Measurements from ENCODE around the gene BIN2. TPM values are rescaled to one million over a fixed set of nuclear protein-coding genes. Genes with fewer than 3 reads are reported as not detected.

BIN2 gene
- total and polyA plus RNA-seq, 2 experiments from 2014 or later: not detected

GRCh38 chr12:51244269-51244668, 79.7 kb downstream of the BIN2 start:
- no peak for TF ChIP-seq EZH2 (IDR thresholded peaks at IDR 0.05; ENCODE audit: insufficient read depth, poor library complexity, severe bottlenecking)
- no peak for TF ChIP-seq EZH2phosphoT487 (IDR thresholded peaks at IDR 0.05; ENCODE audit: insufficient read depth, low read depth)
- Histone ChIP-seq H2AFZ (no peak overlapping the region), H3K4me1 (ENCODE audit: insufficient read depth) (peaks cover 27% of the 10 kb centered on the region), H3F3A (ENCODE audit: insufficient read depth) (peaks cover 33% of the 10 kb centered on the region; the same call in 1 of the 2 replicates), H4K20me1 (ENCODE audit: insufficient read depth) (no peaks in the 10 kb centered on the region), H3K27me3 (replicated peaks; ENCODE audit: insufficient read depth) (no peaks in the 10 kb centered on the region), H3K36me3 (ENCODE audit: low read depth) (peaks cover 53% of the 10 kb centered on the region), H3K79me2 (ENCODE audit: insufficient read depth) (peaks cover 80% of the 10 kb centered on the region), H3K9me2 (ENCODE audit: insufficient read depth) (no peaks in the 10 kb centered on the region), H3K9ac (no peak overlapping the region), H3K27ac (no peak overlapping the region), H3K9me3 (ENCODE audit: low read depth) (no peaks in the 10 kb centered on the region), H3K4me3 (no peak overlapping the region), H3K4me2 (ENCODE audit: unreplicated experiment) (no peak overlapping the region)
- in situ Hi-C loops (cut with MboI): no loop called here
- WGBS, 2 experiments (ENCODE audit: low coverage in 1 of 2, low lambda C conversion rate in 2 of 2, missing lambda C conversion rate in 2 of 2): 91 to 97% methylated on average over 4 of the region's 4 CpGs
- DNase-seq: peak; percentile 33

GRCh38 chr12:51242876-51243275, 81.1 kb downstream of the BIN2 start:
- H3K79me2 ChIP-seq (ENCODE audit: insufficient read depth): peaks cover 76% of the 10 kb centered on the region
- H3K27ac ChIP-seq: no peak overlapping the region
- H3K4me3 ChIP-seq: no peak overlapping the region
- no peak overlapping the region for H2AFZ ChIP-seq
- TF ChIP-seq EZH2phosphoT487 (IDR thresholded peaks at IDR 0.05; ENCODE audit: insufficient read depth, low read depth) (no peak), EZH2 (IDR thresholded peaks at IDR 0.05; ENCODE audit: insufficient read depth, poor library complexity, severe bottlenecking) (no peak)
- no peak overlapping the region for H3K4me2 ChIP-seq (ENCODE audit: unreplicated experiment)
- peaks cover 53% of the 10 kb centered on the region for H3K36me3 ChIP-seq (ENCODE audit: low read depth)
- WGBS, 2 experiments (ENCODE audit: low coverage in 1 of 2, low lambda C conversion rate in 2 of 2, missing lambda C conversion rate in 2 of 2): 83% methylated on average over 7 of the region's 7 CpGs
- H3K9me3 ChIP-seq (ENCODE audit: low read depth): no peaks in the 10 kb centered on the region
- peaks cover 33% of the 10 kb centered on the region; the same call in 1 of the 2 replicates for H3F3A ChIP-seq (ENCODE audit: insufficient read depth)
- no peak overlapping the region for H3K9ac ChIP-seq
- H3K9me2 ChIP-seq (ENCODE audit: insufficient read depth): no peaks in the 10 kb centered on the region
- no peaks in the 10 kb centered on the region for H3K27me3 ChIP-seq (replicated peaks; ENCODE audit: insufficient read depth)
- in situ Hi-C loops (cut with MboI): no loop called here
- DNase-seq: no peak
- no peaks in the 10 kb centered on the region for H4K20me1 ChIP-seq (ENCODE audit: insufficient read depth)
- peaks cover 31% of the 10 kb centered on the region for H3K4me1 ChIP-seq (ENCODE audit: insufficient read depth)

- peaks cover 33% of the 10 kb centered on the region; the same call in 1 of the 2 replicates for H3F3A ChIP-seq (ENCODE audit: insufficient read depth)
- H3K27me3 ChIP-seq (replicated peaks; ENCODE audit: insufficient read depth): no peaks in the 10 kb centered on the region
- H3K9me3 ChIP-seq (ENCODE audit: low read depth): no peaks in the 10 kb centered on the region
- H3K4me2 ChIP-seq (ENCODE audit: unreplicated experiment): no peak overlapping the region
- H3K9ac ChIP-seq: no peak overlapping the region
- H3K4me1 ChIP-seq (ENCODE audit: insufficient read depth): peaks cover 31% of the 10 kb centered on the region
- H4K20me1 ChIP-seq (ENCODE audit: insufficient read depth): no peaks in the 10 kb centered on the region
- TF ChIP-seq EZH2phosphoT487 (IDR thresholded peaks at IDR 0.05; ENCODE audit: insufficient read depth, low read depth) (no peak), EZH2 (IDR thresholded peaks at IDR 0.05; ENCODE audit: insufficient read depth, poor library complexity, severe bottlenecking) (no peak)
- H3K36me3 ChIP-seq (ENCODE audit: low read depth): peaks cover 53% of the 10 kb centered on the region
- peaks cover 69% of the 10 kb centered on the region for H3K79me2 ChIP-seq (ENCODE audit: insufficient read depth)
- 84 to 85% methylated on average over 7 of the region's 7 CpGs for WGBS, 2 experiments (ENCODE audit: low coverage in 1 of 2, low lambda C conversion rate in 2 of 2, missing lambda C conversion rate in 2 of 2)
- H3K4me3 ChIP-seq: no peak overlapping the region
- no peak overlapping the region for H3K27ac ChIP-seq
- H2AFZ ChIP-seq: no peak overlapping the region
- DNase-seq: no peak
- no peaks in the 10 kb centered on the region for H3K9me2 ChIP-seq (ENCODE audit: insufficient read depth)
- in situ Hi-C loops (cut with MboI): no loop called here
These were observed 81.9 kb downstream of the BIN2 start for GRCh38 chr12:51242120-51242519.

- TF ChIP-seq EZH2phosphoT487 (IDR thresholded peaks at IDR 0.05; ENCODE audit: insufficient read depth, low read depth): no peak
- TF ChIP-seq EZH2 (IDR thresholded peaks at IDR 0.05; ENCODE audit: insufficient read depth, poor library complexity, severe bottlenecking): no peak
- H3K4me2 ChIP-seq (ENCODE audit: unreplicated experiment): peak overlapping the region; percentile 10
- no peaks in the 10 kb centered on the region for H3K9me2 ChIP-seq (ENCODE audit: insufficient read depth)
- peak overlapping the region; percentile 7; the same call in 1 of the 2 replicates for H3K9ac ChIP-seq
- H2AFZ ChIP-seq: no peak overlapping the region
- H3K79me2 ChIP-seq (ENCODE audit: insufficient read depth): peaks cover 64% of the 10 kb centered on the region
- WGBS, 2 experiments (ENCODE audit: low coverage in 1 of 2, low lambda C conversion rate in 2 of 2, missing lambda C conversion rate in 2 of 2): 61 to 69% methylated on average over 2 of the region's 2 CpGs
- no peak overlapping the region for H3K4me3 ChIP-seq
- peak; percentile 62 for DNase-seq
- H3K27ac ChIP-seq: peak overlapping the region; percentile 39
- peaks cover 49% of the 10 kb centered on the region for H3K36me3 ChIP-seq (ENCODE audit: low read depth)
- H3K9me3 ChIP-seq (ENCODE audit: low read depth): no peaks in the 10 kb centered on the region
- peaks cover 24% of the 10 kb centered on the region for H3K4me1 ChIP-seq (ENCODE audit: insufficient read depth)
- H4K20me1 ChIP-seq (ENCODE audit: insufficient read depth): no peaks in the 10 kb centered on the region
- no peaks in the 10 kb centered on the region for H3K27me3 ChIP-seq (replicated peaks; ENCODE audit: insufficient read depth)
- peaks cover 27% of the 10 kb centered on the region; the same call in 1 of the 2 replicates for H3F3A ChIP-seq (ENCODE audit: insufficient read depth)
- in situ Hi-C loops (cut with MboI): no loop called here
These were observed 83.0 kb downstream of the BIN2 start for GRCh38 chr12:51240971-51241370.
